GM10847 (cell line): Measurements from ENCODE around the gene TCAP.

Experiments used
- POLR2A ChIP-seq: IDR thresholded peaks from 2 replicates; pipeline ENCODE4 v1.6.1; 2011; ENCODE audit not compliant: insufficient read length; ENCODE audit errors: extremely low read depth

Gene TCAP

GRCh38 chr17:39664581-39665561 is at the start of gene TCAP:
TSS of gene TCAP (plus strand) at chr17:39665349. CDS start at chr17:39665360, 11 bp downstream.
- no peak for TF ChIP-seq POLR2A

GRCh38 chr17:39615434-39615833 is 49.7 kb upstream of the TCAP start:
- no peak for TF ChIP-seq POLR2A

- no peak for TF ChIP-seq POLR2A
These were observed 48.1 kb upstream of the TCAP start for GRCh38 chr17:39617100-39617445.

GRCh38 chr17:39617446-39618245 is 47.5 kb upstream of the TCAP start:
- TF ChIP-seq POLR2A = no peak

GRCh38 chr17:39618246-39618913 is 46.8 kb upstream of the TCAP start:
- TF ChIP-seq POLR2A = no peak

- TF ChIP-seq POLR2A = no peak
These were observed 46.0 kb upstream of the TCAP start for GRCh38 chr17:39618956-39619785.

- TF ChIP-seq POLR2A = no peak
These were observed 45.4 kb upstream of the TCAP start for GRCh38 chr17:39619786-39620101.

- TF ChIP-seq POLR2A = no peak
These were observed 43.4 kb upstream of the TCAP start for GRCh38 chr17:39621523-39622379.

- no peak for TF ChIP-seq POLR2A
These were observed 42.7 kb upstream of the TCAP start for GRCh38 chr17:39622380-39623006.

GRCh38 chr17:39623356-39623950 is 41.7 kb upstream of the TCAP start:
- TF ChIP-seq POLR2A = no peak

- TF ChIP-seq POLR2A = no peak
These were observed 40.8 kb upstream of the TCAP start for GRCh38 chr17:39624313-39624712.

- no peak for TF ChIP-seq POLR2A
These were observed 39.9 kb upstream of the TCAP start for GRCh38 chr17:39625198-39625785.

GRCh38 chr17:39626171-39627046 is 38.7 kb upstream of the TCAP start, which contains the start of gene PPP1R1B:
TSS of gene PPP1R1B (plus strand) at chr17:39626952. CDS start at chr17:39627393, 441 bp downstream.
- TF ChIP-seq POLR2A = no peak
